Hair follicular keratinocyte (primary cell): ENCODE measurements around the gene TBX21. TPM values are rescaled to one million over a fixed set of nuclear protein-coding genes. Genes with fewer than 3 reads are reported as not detected.

Experiments used
- total RNA-seq: library from RNA; depleted of rRNA; stranded (reverse); fragments of >200 nt; gene quantifications from 2 replicates; pipeline ENCODE4 v1.2.3, GENCODE V29; 2015

Gene TBX21, protein sequence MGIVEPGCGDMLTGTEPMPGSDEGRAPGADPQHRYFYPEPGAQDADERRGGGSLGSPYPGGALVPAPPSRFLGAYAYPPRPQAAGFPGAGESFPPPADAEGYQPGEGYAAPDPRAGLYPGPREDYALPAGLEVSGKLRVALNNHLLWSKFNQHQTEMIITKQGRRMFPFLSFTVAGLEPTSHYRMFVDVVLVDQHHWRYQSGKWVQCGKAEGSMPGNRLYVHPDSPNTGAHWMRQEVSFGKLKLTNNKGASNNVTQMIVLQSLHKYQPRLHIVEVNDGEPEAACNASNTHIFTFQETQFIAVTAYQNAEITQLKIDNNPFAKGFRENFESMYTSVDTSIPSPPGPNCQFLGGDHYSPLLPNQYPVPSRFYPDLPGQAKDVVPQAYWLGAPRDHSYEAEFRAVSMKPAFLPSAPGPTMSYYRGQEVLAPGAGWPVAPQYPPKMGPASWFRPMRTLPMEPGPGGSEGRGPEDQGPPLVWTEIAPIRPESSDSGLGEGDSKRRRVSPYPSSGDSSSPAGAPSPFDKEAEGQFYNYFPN
- not detected in 2 replicates for total RNA-seq

DNA sequence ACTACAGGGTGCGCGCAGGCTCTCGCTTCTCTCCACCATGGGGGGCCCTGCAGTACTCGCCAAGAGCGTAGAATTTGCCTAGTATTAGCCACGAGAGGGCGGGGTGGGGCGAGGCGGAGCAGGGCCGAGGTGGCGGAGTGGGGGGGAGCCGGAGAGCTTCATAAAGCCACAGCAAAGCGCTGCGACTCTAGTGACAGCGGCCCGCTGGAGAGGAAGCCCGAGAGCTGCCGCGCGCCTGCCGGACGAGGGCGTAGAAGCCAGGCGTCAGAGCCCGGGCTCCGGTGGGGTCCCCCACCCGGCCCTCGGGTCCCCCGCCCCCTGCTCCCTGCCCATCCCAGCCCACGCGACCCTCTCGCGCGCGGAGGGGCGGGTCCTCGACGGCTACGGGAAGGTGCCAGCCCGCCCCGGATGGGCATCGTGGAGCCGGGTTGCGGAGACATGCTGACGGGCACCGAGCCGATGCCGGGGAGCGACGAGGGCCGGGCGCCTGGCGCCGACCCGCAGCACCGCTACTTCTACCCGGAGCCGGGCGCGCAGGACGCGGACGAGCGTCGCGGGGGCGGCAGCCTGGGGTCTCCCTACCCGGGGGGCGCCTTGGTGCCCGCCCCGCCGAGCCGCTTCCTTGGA, at the start of gene TBX21:
TSS of gene TBX21 (plus strand) at position 190 of the 627 bp plus-strand sequence. CDS start at position 409, 219 bp downstream.

DNA sequence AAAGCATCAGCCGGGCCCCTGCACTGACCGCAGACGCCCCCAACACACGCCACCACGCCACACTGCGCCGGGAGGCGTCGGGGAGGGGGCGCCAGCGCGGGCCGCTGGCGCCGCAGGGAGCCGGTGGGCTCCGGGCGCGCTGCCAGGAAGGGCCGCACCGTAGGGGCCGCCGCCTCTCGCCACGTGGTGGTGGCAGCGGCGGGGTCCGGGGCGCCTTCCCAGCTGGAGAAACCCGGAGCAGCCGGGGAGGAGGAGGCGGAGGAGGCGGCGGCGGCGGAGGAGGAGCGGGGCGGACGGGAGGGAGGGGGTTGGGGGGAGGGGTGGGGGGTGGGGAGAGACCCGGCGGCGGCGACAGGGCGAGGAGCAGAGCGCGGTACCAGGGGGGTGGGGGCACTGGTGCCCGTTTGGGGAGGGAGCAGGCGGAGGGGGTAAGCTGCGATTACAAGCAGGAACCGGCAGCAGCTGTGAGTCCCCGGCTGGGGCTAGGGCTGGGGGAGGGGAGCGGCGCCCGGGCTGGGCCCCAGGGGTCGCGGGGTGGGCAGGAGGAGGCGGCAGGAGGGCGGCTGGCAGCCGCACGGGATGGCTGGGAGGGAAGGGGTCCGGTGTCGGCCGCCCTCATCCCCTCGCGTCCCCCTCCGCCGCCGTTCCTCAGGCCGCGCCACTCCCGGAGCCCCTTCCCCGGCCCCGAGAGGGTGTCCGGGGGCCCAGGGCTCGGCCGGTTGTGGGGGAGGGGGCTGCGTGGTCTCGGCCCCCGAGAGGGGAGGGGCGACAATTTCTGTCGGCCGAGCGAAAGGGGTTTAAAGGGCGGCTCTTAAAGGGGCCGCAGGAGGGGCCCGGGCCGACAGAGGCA, 39.1 kb upstream of the TBX21 start, which contains the start of gene TBKBP1:
TSS of gene TBKBP1 (plus strand) at position 431 of the 850 bp plus-strand sequence. CDS start 1,952 bp downstream, outside the sequence.

Other genes starting within 250 kb of the TBX21 start
- 19.5 and 34.6 TPM in 2 replicates for gene NPEPPS, start 202.1 kb upstream of the TBX21 start, total RNA-seq
- 193 and 259 TPM in 2 replicates for gene KPNB1, start 83.3 kb upstream of the TBX21 start, total RNA-seq
- gene TBKBP1, start 39.1 kb upstream of the TBX21 start, total RNA-seq = 3.9 and 7.0 TPM in 2 replicates
- gene OSBPL7, start 88.6 kb downstream of the TBX21 start, total RNA-seq = 0.76 and 9.8 TPM in 2 replicates
- gene MRPL10, start 98.3 kb downstream of the TBX21 start, total RNA-seq = 38.5 and 46.5 TPM in 2 replicates
- gene LRRC46, start 98.4 kb downstream of the TBX21 start, total RNA-seq = not detected in 2 replicates
- 33.9 and 41.2 TPM in 2 replicates for gene SCRN2, start 108.0 kb downstream of the TBX21 start, total RNA-seq
- 2.3 and 2.5 TPM in 2 replicates for gene SP6, start 117.9 kb downstream of the TBX21 start, total RNA-seq
- gene SP2, start 163.0 kb downstream of the TBX21 start, total RNA-seq = 1.3 and 2.7 TPM in 2 replicates
- gene PNPO, start 208.3 kb downstream of the TBX21 start, total RNA-seq = 50.2 and 69.3 TPM in 2 replicates
- not detected in 2 replicates for gene PRR15L, start 224.6 kb downstream of the TBX21 start, total RNA-seq
- 50.8 and 66.1 TPM in 2 replicates for gene CDK5RAP3, start 237.9 kb downstream of the TBX21 start, total RNA-seq